GM12801 (cell line): Measurements from ENCODE around the gene CEP192.

Source experiments
- TF ChIP-seq, protein P1 (sequence below): IDR thresholded peaks from one replicate; pipeline ENCODE4 v1.5.1; 2011; ENCODE audit warnings: control low read depth; ENCODE audit not compliant: insufficient read length; ENCODE audit errors: extremely low read depth

CEP192 gene, protein sequence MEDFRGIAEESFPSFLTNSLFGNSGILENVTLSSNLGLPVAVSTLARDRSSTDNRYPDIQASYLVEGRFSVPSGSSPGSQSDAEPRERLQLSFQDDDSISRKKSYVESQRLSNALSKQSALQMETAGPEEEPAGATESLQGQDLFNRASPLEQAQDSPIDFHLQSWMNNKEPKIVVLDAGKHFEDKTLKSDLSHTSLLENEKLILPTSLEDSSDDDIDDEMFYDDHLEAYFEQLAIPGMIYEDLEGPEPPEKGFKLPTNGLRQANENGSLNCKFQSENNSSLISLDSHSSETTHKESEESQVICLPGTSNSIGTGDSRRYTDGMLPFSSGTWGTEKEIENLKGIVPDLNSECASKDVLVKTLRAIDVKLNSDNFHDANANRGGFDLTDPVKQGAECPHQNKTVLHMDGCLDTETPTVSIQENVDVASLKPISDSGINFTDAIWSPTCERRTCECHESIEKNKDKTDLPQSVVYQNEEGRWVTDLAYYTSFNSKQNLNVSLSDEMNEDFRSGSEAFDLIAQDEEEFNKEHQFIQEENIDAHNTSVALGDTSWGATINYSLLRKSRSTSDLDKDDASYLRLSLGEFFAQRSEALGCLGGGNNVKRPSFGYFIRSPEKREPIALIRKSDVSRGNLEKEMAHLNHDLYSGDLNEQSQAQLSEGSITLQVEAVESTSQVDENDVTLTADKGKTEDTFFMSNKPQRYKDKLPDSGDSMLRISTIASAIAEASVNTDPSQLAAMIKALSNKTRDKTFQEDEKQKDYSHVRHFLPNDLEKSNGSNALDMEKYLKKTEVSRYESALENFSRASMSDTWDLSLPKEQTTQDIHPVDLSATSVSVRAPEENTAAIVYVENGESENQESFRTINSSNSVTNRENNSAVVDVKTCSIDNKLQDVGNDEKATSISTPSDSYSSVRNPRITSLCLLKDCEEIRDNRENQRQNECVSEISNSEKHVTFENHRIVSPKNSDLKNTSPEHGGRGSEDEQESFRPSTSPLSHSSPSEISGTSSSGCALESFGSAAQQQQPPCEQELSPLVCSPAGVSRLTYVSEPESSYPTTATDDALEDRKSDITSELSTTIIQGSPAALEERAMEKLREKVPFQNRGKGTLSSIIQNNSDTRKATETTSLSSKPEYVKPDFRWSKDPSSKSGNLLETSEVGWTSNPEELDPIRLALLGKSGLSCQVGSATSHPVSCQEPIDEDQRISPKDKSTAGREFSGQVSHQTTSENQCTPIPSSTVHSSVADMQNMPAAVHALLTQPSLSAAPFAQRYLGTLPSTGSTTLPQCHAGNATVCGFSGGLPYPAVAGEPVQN (N-terminal part only)

GRCh38 chr18:12990967-12991820, at the start of gene CEP192:
CEP192 (plus strand) TSS chr18:12991362; CDS start chr18:12999425, 8,063 bp downstream.
- TF ChIP-seq, protein P1, sequence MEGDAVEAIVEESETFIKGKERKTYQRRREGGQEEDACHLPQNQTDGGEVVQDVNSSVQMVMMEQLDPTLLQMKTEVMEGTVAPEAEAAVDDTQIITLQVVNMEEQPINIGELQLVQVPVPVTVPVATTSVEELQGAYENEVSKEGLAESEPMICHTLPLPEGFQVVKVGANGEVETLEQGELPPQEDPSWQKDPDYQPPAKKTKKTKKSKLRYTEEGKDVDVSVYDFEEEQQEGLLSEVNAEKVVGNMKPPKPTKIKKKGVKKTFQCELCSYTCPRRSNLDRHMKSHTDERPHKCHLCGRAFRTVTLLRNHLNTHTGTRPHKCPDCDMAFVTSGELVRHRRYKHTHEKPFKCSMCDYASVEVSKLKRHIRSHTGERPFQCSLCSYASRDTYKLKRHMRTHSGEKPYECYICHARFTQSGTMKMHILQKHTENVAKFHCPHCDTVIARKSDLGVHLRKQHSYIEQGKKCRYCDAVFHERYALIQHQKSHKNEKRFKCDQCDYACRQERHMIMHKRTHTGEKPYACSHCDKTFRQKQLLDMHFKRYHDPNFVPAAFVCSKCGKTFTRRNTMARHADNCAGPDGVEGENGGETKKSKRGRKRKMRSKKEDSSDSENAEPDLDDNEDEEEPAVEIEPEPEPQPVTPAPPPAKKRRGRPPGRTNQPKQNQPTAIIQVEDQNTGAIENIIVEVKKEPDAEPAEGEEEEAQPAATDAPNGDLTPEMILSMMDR, result no peak

DNA sequence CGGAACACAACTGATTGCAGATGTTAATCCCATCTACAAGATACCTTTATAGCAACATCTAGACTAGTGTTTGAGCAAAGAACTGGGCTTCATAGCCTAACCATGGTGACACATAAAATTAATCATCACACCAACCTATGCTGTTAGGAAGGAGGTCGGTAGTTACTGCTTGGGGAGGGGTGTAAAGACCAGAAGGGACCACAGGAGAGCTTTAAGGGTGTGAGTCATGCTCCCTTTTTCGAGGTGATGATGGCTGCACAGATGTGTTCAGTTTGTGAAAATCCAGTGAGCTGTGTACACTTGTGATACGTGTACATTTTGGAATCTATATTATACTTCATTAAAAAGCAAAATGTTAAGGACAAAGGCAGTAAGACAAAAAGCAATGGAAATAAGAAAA, 47.9 kb upstream of the CEP192 start:
- TF ChIP-seq, protein P1, result no peak

DNA sequence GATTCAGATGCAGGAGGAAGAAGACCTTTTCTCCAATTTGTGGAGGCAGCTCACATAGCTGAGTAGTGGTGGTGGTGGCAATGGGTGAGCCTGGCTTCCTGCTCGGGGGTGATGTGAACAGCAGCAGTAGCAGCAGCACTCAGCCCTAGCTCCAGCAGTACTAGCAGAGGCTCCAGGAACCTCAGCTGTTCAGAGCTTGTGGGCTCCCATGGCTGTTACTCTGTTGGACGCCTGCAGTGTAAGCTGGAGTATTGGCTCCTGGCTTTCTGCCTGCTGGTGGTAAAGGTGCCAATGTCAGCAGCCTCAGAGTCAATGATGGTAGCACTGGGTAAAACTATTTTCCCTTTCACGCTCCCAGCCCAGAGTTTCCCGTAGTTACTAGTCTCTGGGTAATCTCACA, 46.5 kb upstream of the CEP192 start:
- TF ChIP-seq, protein P1, result no peak

DNA sequence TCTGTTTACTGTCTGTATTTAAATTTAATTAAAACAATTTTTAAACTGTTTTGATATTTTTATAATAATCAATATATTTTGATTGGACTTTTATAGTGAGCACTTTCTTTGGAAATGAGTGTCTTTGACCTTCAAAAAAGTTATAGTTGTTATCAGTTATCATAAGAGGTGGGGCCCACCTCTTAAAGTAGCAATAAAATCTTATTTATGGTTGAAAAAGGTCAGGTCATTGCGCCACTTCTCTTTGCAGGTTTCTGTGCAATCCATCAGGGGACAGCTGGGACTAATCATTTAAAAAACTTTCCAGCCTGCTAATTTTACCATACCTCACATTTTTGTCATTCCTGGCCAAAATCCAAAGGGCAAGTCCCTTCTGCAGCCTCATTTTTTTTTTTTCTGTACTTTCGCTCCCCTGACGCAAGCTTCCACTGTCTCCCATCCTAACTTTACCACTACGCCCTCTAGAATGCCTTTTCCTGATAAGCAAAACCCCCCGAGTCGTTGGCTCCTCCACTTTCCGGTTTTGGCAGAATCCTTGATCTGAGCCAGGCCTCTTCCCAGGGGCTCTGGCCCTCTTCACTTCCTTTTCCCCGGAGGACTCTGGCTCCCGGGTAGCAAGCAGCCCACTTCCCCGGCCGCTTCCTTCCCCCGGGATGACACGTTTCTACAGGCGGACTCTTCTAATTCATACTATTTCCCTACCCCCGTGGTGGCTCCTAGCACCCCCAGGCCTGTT, 44.4 kb upstream of the CEP192 start:
- TF ChIP-seq, protein P1, result no peak

GRCh38 chr18:12947285-12948049, 43.7 kb upstream of the CEP192 start, which contains the start of gene SEH1L:
SEH1L (plus strand) TSS chr18:12948011; CDS start chr18:12948122, 111 bp downstream.
- TF ChIP-seq, protein P1, result no peak
